Testis (tissue), 2 donors: Measurements from ENCODE around the gene MAGEA9.

Experiments
- POLR2A ChIP-seq: fragments of 450-650 bp; IDR thresholded peaks from one replicate; pipeline ENCODE4 v1.6.1; 2017; ENCODE audit warnings: antibody characterized with exemption, mild to moderate bottlenecking, moderate library complexity
- TF ChIP-seq, protein P1 (sequence below), 3 experiments: fragments of 450-650 bp in 2 of 3; fragments of 200-600 bp in 1 of 3; sonication (generic) in 1 of 3; IDR thresholded peaks; one replicate each; pipeline ENCODE4 v1.5.1; 2016 to 2019; ENCODE audit warnings: antibody characterized with exemption in 3 of 3, mild to moderate bottlenecking in 2 of 3, moderate library complexity in 1 of 3

DNA sequence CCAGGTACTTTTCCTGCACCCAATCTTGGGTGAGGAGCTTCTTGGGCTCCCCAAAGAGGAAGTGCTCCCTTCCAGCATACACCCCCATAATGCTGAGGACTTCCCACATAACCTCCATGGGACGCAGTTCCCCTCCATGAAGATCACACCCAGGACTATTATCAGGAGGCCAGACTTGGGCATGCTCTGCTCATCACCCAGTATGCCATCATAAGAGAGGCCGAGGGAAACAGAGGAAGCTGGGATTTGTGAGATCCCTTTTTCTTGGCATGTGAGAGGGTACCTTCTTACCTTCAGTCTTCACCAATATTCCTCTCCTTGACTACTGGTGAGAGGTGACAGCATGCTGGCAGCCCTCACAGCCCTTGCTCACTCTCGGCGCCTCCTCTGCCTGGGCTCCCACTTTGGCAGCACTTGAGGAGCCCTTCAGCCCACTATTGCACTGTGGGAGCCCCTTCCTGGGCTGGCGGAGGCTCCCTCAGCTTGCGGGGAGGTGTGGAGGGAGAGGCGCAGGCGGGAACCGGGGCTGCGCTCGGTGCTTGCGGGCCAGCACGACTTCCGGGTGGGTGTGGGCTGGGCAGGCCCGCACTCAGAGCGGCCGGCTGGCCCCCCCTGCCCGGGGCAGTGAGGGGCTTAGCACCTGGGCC lies 23.5 kb upstream of the MAGEA9 start:
- TF ChIP-seq, protein P1, sequence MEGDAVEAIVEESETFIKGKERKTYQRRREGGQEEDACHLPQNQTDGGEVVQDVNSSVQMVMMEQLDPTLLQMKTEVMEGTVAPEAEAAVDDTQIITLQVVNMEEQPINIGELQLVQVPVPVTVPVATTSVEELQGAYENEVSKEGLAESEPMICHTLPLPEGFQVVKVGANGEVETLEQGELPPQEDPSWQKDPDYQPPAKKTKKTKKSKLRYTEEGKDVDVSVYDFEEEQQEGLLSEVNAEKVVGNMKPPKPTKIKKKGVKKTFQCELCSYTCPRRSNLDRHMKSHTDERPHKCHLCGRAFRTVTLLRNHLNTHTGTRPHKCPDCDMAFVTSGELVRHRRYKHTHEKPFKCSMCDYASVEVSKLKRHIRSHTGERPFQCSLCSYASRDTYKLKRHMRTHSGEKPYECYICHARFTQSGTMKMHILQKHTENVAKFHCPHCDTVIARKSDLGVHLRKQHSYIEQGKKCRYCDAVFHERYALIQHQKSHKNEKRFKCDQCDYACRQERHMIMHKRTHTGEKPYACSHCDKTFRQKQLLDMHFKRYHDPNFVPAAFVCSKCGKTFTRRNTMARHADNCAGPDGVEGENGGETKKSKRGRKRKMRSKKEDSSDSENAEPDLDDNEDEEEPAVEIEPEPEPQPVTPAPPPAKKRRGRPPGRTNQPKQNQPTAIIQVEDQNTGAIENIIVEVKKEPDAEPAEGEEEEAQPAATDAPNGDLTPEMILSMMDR (IDR thresholded peaks at IDR 0.05), result no peak
- no peak for TF ChIP-seq POLR2A
